A549 (cell line): ENCODE data around the gene ERO1A. TPM values are rescaled to one million over a fixed set of nuclear protein-coding genes. Genes with fewer than 3 reads are reported as not detected.

ENCODE experiments used
- ATAC-seq, 2 experiments: fragments of 200-7000 bp in 1 of 2; fragments of >200 bp in 1 of 2; cut with Nextera tagmentation in 1 of 2; cut with Tn5 transposase in 1 of 2; 3 replicates each; pipeline versions ENCODE4 v1.8.0 to v1.9.1; 2018 to 2020; ENCODE audit warnings: mild to moderate bottlenecking in 1 of 2, moderate library complexity in 1 of 2
- CTCF ChIA-PET: fragments of 300-600 bp; sonication (Branson Sonifier 250); formaldehyde crosslinking; extraction: SDS; loops from one replicate; lab custom pipeline; 2021; ENCODE audit warnings: antibody characterized with exemption, inconsistent platforms; lab: Yijun Ruan, JAX
- POLR2A ChIA-PET: fragments of 350-600 bp; formaldehyde crosslinking; extraction: SDS; loops from one replicate; lab custom pipeline; 2021; ENCODE audit warnings: antibody characterized with exemption, inconsistent platforms; lab: Yijun Ruan, JAX
- DNase-seq, 2 experiments: peaks; one replicate each; pipeline versions ENCODE4 v3.0.0 to v3.0.0-alpha.2; 2011 to 2016; ENCODE audit warnings: low read depth in 1 of 2, low spot score in 1 of 2
- FAIRE-seq: peaks from 2 replicates; lab custom pipeline; 2011; peaks lifted over from hg19 to GRCh38; lab: Jason Lieb, UNC
- H3K27ac ChIP-seq, 2 experiments: fragments of >200 bp; sonication (Bioruptor Twin); formaldehyde crosslinking; 3 replicates each; pipeline ENCODE4 v1.5.1; 2016 to 2017
- H3K4me1 ChIP-seq: fragments of >200 bp; sonication (Bioruptor Twin); formaldehyde crosslinking; 3 replicates; pipeline ENCODE4 v1.6.1; 2016
- H3K4me2 ChIP-seq: fragments of >200 bp; sonication (Bioruptor Twin); formaldehyde crosslinking; 3 replicates; pipeline ENCODE4 v1.6.1; 2016
- H3K4me3 ChIP-seq: fragments of >200 bp; sonication (Bioruptor Twin); formaldehyde crosslinking; 3 replicates; pipeline ENCODE4 v1.5.1; 2016
- H3K9me3 ChIP-seq: fragments of >200 bp; sonication (Bioruptor Twin); formaldehyde crosslinking; 3 replicates; pipeline ENCODE4 v1.6.1; 2016
- CEBPB ChIP-seq, 2 experiments: fragments of >200 bp in 1 of 2; sonication (Bioruptor Twin) in 1 of 2; formaldehyde crosslinking in 1 of 2; IDR thresholded peaks; 2 replicates each; pipeline ENCODE4 v1.6.1; 2012 to 2016
- CHD2 ChIP-seq: fragments of 150-350 bp; IDR thresholded peaks from 2 replicates; pipeline ENCODE4 v1.6.1; 2014; ENCODE audit warnings: low read length; ENCODE audit not compliant: partially characterized antibody
- FOSB ChIP-seq: fragments of 250-450 bp; sonication (Bioruptor Pico); IDR thresholded peaks from 2 replicates; pipeline ENCODE4 v1.5.0; 2020; ENCODE audit warnings: mild to moderate bottlenecking, moderate library complexity
- HDAC2 ChIP-seq: fragments of 200-600 bp; sonication (generic); IDR thresholded peaks from 2 replicates; pipeline ENCODE4 v1.6.1; 2016
- MAZ ChIP-seq: fragments of 150-350 bp; IDR thresholded peaks from 2 replicates; pipeline ENCODE4 v1.6.1; 2014; ENCODE audit warnings: antibody characterized with exemption, low read depth, low read length, borderline replicate concordance
- NFE2L2 ChIP-seq: fragments of 150-350 bp; conservative IDR thresholded peaks from 2 replicates; pipeline ENCODE4 v1.6.1; 2014; ENCODE audit warnings: low read length
- NPAS2 ChIP-seq: fragments of 250-450 bp; sonication (Bioruptor Pico); IDR thresholded peaks from 2 replicates; pipeline ENCODE4 v1.8.0; 2022; ENCODE audit warnings: mild to moderate bottlenecking, moderate library complexity, borderline replicate concordance
- RAD21 ChIP-seq, 2 experiments: fragments of >200 bp in 1 of 2; sonication (Bioruptor Twin) in 1 of 2; formaldehyde crosslinking in 1 of 2; IDR thresholded peaks in 1 of 2; conservative IDR thresholded peaks in 1 of 2; 2 replicates in 1 of 2; 3 replicates in 1 of 2; pipeline ENCODE4 v1.6.1; 2012 to 2018; ENCODE audit warnings: inconsistent platforms in 1 of 2
- RCOR1 ChIP-seq: fragments of 150-350 bp; IDR thresholded peaks from 2 replicates; pipeline ENCODE4 v1.6.1; 2014; ENCODE audit warnings: antibody characterized with exemption, low read length, low read depth
- SMC3 ChIP-seq: fragments of >200 bp; sonication (Bioruptor Twin); formaldehyde crosslinking; IDR thresholded peaks from 3 replicates; pipeline ENCODE4 v1.6.1; 2018; ENCODE audit warnings: inconsistent platforms
- ZFP36 ChIP-seq: fragments of 450-650 bp; IDR thresholded peaks from 2 replicates; pipeline ENCODE4 v1.6.1; 2014; ENCODE audit warnings: borderline replicate concordance; ENCODE audit not compliant: partially characterized antibody
- ZSCAN20 ChIP-seq: fragments of 250-450 bp; sonication (Bioruptor Pico); IDR thresholded peaks from 2 replicates; pipeline ENCODE4 v1.8.0; 2022; ENCODE audit warnings: mild to moderate bottlenecking, moderate library complexity
- WGBS: methylation state at CpG from one replicate; pipeline ENCODE4 v1.1.6; 2017; ENCODE audit errors: missing lambda C conversion rate; 5-methylcytosine and 5-hydroxymethylcytosine counted together
- polyA plus RNA-seq, 4 experiments: library from polyadenylated mRNA; depleted of rRNA in 3 of 4; stranded (reverse); fragments of >200 nt; fragmentation: RNase III in 1 of 4; extraction: RNeasy Plus Mini Kit Qiagen cat#74134 plus additional on column Dnase treatment in 1 of 4; gene quantifications; 2 replicates in 3 of 4; 3 replicates in 1 of 4; pipeline ENCODE4 v1.2.3, GENCODE V29; 2011 to 2017
- TF ChIP-seq, protein P1 (sequence below): fragments of 200-600 bp; sonication (generic); IDR thresholded peaks from 2 replicates; pipeline ENCODE4 v1.6.1; 2016; ENCODE audit warnings: antibody characterized with exemption, mild to moderate bottlenecking, moderate library complexity
- TF ChIP-seq, protein P2 (sequence below): fragments of >200 bp; sonication (Bioruptor Twin); formaldehyde crosslinking; IDR thresholded peaks from 3 replicates; pipeline ENCODE4 v1.5.1; 2016
- TF ChIP-seq, protein P3 (sequence below): IDR thresholded peaks from 2 replicates; pipeline ENCODE4 v1.6.1; 2012
- TF ChIP-seq, protein P4 (sequence below): IDR thresholded peaks from 2 replicates; pipeline ENCODE4 v1.6.1; 2012; ENCODE audit warnings: low read depth, borderline replicate concordance
- TF ChIP-seq, protein P5 (sequence below): fragments of 450-650 bp; IDR thresholded peaks from 2 replicates; pipeline ENCODE4 v1.6.1; 2014; ENCODE audit warnings: antibody characterized with exemption
- TF ChIP-seq, protein P6 (sequence below): fragments of >200 bp; sonication (Bioruptor Twin); formaldehyde crosslinking; IDR thresholded peaks from 3 replicates; pipeline ENCODE4 v1.6.1; 2016
- TF ChIP-seq, protein P7 (sequence below): IDR thresholded peaks from 2 replicates; pipeline ENCODE4 v1.6.1; 2012

ERO1A gene
- polyA plus RNA-seq, 2 of the 4 experiments (the other 2 are of a cell fraction): 39.2 to 69.1 TPM

DNA sequence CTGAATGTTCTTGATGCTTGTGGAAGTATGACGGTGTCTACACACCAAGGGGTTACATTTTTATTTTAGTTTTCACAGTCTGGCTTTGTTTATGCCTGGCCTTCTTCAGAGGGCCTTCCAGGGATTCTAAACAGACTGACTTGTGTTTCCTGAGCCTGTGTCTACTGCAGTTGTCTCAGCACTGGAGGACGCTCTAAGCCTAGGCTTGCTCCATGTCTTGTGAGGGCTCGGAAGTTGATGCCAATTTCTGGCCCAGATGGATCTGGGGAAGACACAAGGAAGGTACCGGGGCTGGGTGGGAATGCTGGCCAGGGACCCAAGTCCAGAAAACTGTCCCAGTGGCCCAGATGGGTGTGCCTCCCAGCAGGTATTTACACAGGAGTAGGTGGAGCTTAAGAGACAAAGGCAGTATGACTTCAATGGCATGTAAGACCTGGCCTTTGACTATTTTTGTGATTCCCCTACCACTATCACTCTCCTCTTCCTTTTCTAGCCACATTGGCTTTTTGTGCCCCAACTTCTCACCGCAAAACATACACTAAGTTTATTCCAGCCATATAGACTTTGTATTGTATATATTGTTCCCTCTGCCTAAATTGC lies 85.8 kb downstream of the ERO1A start:
- WGBS: 84% methylated on average over 5 of the region's 5 CpGs
- CTCF ChIA-PET: no interaction called here
- Histone ChIP-seq H3K4me2 (no peak overlapping the region), H3K4me3 (no peak overlapping the region), H3K9me3 (peaks cover 5% of the 10 kb centered on the region; the same call in 2 of the 3 replicates), H3K27ac (no peak overlapping the region), H3K4me1 (no peaks in the 10 kb centered on the region)
- no peak for DNase-seq
- TF ChIP-seq RAD21 (conservative IDR thresholded peaks at IDR 0.05 in 1 of 2, IDR thresholded peaks at IDR 0.05 in 1 of 2): peak in 1 of 2 experiments; percentile 16; a peak in 1 of 5 replicates
- TF ChIP-seq, protein P1, sequence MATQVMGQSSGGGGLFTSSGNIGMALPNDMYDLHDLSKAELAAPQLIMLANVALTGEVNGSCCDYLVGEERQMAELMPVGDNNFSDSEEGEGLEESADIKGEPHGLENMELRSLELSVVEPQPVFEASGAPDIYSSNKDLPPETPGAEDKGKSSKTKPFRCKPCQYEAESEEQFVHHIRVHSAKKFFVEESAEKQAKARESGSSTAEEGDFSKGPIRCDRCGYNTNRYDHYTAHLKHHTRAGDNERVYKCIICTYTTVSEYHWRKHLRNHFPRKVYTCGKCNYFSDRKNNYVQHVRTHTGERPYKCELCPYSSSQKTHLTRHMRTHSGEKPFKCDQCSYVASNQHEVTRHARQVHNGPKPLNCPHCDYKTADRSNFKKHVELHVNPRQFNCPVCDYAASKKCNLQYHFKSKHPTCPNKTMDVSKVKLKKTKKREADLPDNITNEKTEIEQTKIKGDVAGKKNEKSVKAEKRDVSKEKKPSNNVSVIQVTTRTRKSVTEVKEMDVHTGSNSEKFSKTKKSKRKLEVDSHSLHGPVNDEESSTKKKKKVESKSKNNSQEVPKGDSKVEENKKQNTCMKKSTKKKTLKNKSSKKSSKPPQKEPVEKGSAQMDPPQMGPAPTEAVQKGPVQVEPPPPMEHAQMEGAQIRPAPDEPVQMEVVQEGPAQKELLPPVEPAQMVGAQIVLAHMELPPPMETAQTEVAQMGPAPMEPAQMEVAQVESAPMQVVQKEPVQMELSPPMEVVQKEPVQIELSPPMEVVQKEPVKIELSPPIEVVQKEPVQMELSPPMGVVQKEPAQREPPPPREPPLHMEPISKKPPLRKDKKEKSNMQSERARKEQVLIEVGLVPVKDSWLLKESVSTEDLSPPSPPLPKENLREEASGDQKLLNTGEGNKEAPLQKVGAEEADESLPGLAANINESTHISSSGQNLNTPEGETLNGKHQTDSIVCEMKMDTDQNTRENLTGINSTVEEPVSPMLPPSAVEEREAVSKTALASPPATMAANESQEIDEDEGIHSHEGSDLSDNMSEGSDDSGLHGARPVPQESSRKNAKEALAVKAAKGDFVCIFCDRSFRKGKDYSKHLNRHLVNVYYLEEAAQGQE: no peak
- no peak for ATAC-seq
- FAIRE-seq: no peak
- POLR2A ChIA-PET: no interaction called here

DNA sequence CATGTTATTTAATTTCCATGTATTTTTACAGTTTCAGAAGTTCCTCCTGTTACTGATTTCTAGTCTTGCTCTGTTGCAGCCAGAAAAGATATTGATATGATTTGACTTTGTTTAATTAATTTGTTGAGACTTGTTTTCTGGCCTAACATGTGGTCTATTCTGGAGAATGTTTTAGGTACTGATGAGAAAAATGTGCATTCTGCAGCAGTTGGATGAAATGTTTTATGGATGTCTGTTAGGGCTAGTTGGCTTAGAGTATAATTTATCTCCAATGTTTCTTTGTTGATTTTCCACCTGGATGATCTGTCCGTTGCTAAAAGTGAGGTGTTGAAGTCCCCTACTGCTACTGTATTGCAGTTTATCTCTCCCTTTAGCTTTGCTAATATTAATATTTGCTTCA lies 88.3 kb downstream of the ERO1A start:
- ChIA-PET CTCF (no interaction called here), POLR2A (no interaction called here)
- Histone ChIP-seq H3K4me2 (no peak overlapping the region), H3K4me1 (no peaks in the 10 kb centered on the region), H3K9me3 (peaks cover 14% of the 10 kb centered on the region; the same call in 2 of the 3 replicates), H3K27ac (no peak overlapping the region), H3K4me3 (no peak overlapping the region)
- FAIRE-seq (no peak), DNase-seq (no peak), ATAC-seq (no peak)
- TF ChIP-seq CEBPB (IDR thresholded peaks at IDR 0.05) (no peak), NPAS2 (CRISPR knock-in tag) (no peak), MAZ (no peak), SMC3 (no peak), CHD2 (no peak), RCOR1 (no peak), ZFP36 (no peak), NFE2L2 (no peak), ZSCAN20 (no peak), HDAC2 (no peak), FOSB (CRISPR knock-in tag) (no peak)
- TF ChIP-seq, protein P2, sequence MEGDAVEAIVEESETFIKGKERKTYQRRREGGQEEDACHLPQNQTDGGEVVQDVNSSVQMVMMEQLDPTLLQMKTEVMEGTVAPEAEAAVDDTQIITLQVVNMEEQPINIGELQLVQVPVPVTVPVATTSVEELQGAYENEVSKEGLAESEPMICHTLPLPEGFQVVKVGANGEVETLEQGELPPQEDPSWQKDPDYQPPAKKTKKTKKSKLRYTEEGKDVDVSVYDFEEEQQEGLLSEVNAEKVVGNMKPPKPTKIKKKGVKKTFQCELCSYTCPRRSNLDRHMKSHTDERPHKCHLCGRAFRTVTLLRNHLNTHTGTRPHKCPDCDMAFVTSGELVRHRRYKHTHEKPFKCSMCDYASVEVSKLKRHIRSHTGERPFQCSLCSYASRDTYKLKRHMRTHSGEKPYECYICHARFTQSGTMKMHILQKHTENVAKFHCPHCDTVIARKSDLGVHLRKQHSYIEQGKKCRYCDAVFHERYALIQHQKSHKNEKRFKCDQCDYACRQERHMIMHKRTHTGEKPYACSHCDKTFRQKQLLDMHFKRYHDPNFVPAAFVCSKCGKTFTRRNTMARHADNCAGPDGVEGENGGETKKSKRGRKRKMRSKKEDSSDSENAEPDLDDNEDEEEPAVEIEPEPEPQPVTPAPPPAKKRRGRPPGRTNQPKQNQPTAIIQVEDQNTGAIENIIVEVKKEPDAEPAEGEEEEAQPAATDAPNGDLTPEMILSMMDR: no peak
- TF ChIP-seq, protein P3, sequence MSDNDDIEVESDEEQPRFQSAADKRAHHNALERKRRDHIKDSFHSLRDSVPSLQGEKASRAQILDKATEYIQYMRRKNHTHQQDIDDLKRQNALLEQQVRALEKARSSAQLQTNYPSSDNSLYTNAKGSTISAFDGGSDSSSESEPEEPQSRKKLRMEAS: no peak
- TF ChIP-seq, protein P4, sequence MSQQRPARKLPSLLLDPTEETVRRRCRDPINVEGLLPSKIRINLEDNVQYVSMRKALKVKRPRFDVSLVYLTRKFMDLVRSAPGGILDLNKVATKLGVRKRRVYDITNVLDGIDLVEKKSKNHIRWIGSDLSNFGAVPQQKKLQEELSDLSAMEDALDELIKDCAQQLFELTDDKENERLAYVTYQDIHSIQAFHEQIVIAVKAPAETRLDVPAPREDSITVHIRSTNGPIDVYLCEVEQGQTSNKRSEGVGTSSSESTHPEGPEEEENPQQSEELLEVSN: no peak
- TF ChIP-seq, protein P5, sequence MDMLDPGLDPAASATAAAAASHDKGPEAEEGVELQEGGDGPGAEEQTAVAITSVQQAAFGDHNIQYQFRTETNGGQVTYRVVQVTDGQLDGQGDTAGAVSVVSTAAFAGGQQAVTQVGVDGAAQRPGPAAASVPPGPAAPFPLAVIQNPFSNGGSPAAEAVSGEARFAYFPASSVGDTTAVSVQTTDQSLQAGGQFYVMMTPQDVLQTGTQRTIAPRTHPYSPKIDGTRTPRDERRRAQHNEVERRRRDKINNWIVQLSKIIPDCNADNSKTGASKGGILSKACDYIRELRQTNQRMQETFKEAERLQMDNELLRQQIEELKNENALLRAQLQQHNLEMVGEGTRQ: no peak
- TF ChIP-seq, protein P1: no peak
- TF ChIP-seq, protein P6, sequence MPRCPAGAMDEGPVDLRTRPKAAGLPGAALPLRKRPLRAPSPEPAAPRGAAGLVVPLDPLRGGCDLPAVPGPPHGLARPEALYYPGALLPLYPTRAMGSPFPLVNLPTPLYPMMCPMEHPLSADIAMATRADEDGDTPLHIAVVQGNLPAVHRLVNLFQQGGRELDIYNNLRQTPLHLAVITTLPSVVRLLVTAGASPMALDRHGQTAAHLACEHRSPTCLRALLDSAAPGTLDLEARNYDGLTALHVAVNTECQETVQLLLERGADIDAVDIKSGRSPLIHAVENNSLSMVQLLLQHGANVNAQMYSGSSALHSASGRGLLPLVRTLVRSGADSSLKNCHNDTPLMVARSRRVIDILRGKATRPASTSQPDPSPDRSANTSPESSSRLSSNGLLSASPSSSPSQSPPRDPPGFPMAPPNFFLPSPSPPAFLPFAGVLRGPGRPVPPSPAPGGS: no peak
- TF ChIP-seq, protein P7, sequence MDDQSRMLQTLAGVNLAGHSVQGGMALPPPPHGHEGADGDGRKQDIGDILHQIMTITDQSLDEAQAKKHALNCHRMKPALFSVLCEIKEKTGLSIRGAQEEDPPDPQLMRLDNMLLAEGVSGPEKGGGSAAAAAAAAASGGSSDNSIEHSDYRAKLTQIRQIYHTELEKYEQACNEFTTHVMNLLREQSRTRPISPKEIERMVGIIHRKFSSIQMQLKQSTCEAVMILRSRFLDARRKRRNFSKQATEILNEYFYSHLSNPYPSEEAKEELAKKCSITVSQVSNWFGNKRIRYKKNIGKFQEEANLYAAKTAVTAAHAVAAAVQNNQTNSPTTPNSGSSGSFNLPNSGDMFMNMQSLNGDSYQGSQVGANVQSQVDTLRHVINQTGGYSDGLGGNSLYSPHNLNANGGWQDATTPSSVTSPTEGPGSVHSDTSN: no peak
- WGBS: 84% methylated on average over 1 of the region's 1 CpG
